Cardiac muscle cell (in vitro differentiated cells and primary cell): ENCODE results near the gene PPP1R1B. TPM values are rescaled to one million over a fixed set of nuclear protein-coding genes. Genes with fewer than 3 reads are reported as not detected.

Experiments used
- DNase-seq, 2 donors: peaks; one replicate each; pipeline versions ENCODE4 v3.0.0 to v3.0.0-alpha.2; 2010 to 2017; ENCODE audit warnings: low read depth in 1 of 2, low spot score in 1 of 2
- H3K27ac ChIP-seq: fragments of 200-600 bp; sonication (generic); 2 replicates; pipeline ENCODE4 v1.5.1; 2016
- H3K27me3 ChIP-seq: fragments of 200-600 bp; sonication (generic); 2 replicates; pipeline ENCODE4 v1.6.0; 2016; ENCODE audit warnings: control low read depth
- H3K36me3 ChIP-seq: fragments of 200-600 bp; sonication (generic); 2 replicates; pipeline ENCODE4 v1.5.1; 2016; ENCODE audit warnings: control low read depth
- H3K4me1 ChIP-seq: fragments of 200-600 bp; sonication (generic); 2 replicates; pipeline ENCODE4 v1.8.1; 2017; ENCODE audit warnings: low read depth, mild to moderate bottlenecking, mixed run types
- H3K4me3 ChIP-seq: fragments of 200-600 bp; sonication (generic); 2 replicates; pipeline ENCODE4 v1.5.1; 2016; ENCODE audit warnings: mild to moderate bottlenecking
- H3K9me3 ChIP-seq: fragments of 200-600 bp; sonication (generic); 2 replicates; pipeline ENCODE4 v1.5.1; 2017; ENCODE audit warnings: low read depth, mild to moderate bottlenecking, control low read depth
- CTCF ChIP-seq: IDR thresholded peaks from 2 replicates; pipeline ENCODE4 v1.5.1; 2012; ENCODE audit warnings: low read depth, mild to moderate bottlenecking, low read length
- polyA plus RNA-seq: library from polyadenylated mRNA; unstranded; fragments of >200 nt; fragmentation: Nextera tagmentation; extraction: Ambion mirVana; gene quantifications from 2 replicates; pipeline ENCODE4 v1.2.1, GENCODE V29; 2016
- total RNA-seq: library from RNA; depleted of rRNA; stranded (reverse); fragments of >200 nt; gene quantifications from 2 replicates; pipeline ENCODE4 v1.2.3, GENCODE V29; 2016

Gene PPP1R1B
- total and polyA plus RNA-seq, 2 experiments from 2014 or later = 7.6 to 17.7 TPM

GRCh38 chr17:39652587-39653315 lies 26.0 kb downstream of the PPP1R1B start:
- no peaks in the 10 kb centered on the region for H3K27me3 ChIP-seq
- DNase-seq = peak in 1 of 2 donors; percentile 66
- H3K9me3 ChIP-seq = no peaks in the 10 kb centered on the region
- no peak overlapping the region for H3K4me3 ChIP-seq
- peak overlapping the region; percentile 91 for H3K27ac ChIP-seq
- TF ChIP-seq CTCF = no peak
- no peaks in the 10 kb centered on the region for H3K36me3 ChIP-seq
- peaks cover 16% of the 10 kb centered on the region for H3K4me1 ChIP-seq

GRCh38 chr17:39653316-39653661 lies 26.5 kb downstream of the PPP1R1B start:
- no peak for TF ChIP-seq CTCF
- H3K27ac ChIP-seq = peak overlapping the region; percentile 91
- no peak overlapping the region for H3K4me3 ChIP-seq
- H3K4me1 ChIP-seq = peaks cover 16% of the 10 kb centered on the region
- no peaks in the 10 kb centered on the region for H3K27me3 ChIP-seq
- no peaks in the 10 kb centered on the region for H3K9me3 ChIP-seq
- no peaks in the 10 kb centered on the region for H3K36me3 ChIP-seq
- no peak for DNase-seq

- peaks cover 2% of the 10 kb centered on the region for H3K36me3 ChIP-seq
- peak; percentile 58 to 70 for DNase-seq
- peak overlapping the region; percentile 91 for H3K27ac ChIP-seq
Measured at GRCh38 chr17:39653662-39654331, 27.0 kb downstream of the PPP1R1B start.

GRCh38 chr17:39655105-39655504 lies 28.4 kb downstream of the PPP1R1B start:
- Histone ChIP-seq H3K27ac (no peak overlapping the region), H3K27me3 (no peaks in the 10 kb centered on the region), H3K4me3 (no peak overlapping the region), H3K4me1 (peaks cover 16% of the 10 kb centered on the region), H3K9me3 (no peaks in the 10 kb centered on the region), H3K36me3 (peaks cover 5% of the 10 kb centered on the region)
- no peak for TF ChIP-seq CTCF
- DNase-seq = no peak

More at GRCh38 chr17:39653662-39654331, 27.0 kb downstream of the PPP1R1B start:
- Histone ChIP-seq H3K4me3 (no peak overlapping the region), H3K9me3 (no peaks in the 10 kb centered on the region), H3K4me1 (peaks cover 16% of the 10 kb centered on the region), H3K27me3 (no peaks in the 10 kb centered on the region)
- peak; percentile 89 for TF ChIP-seq CTCF

GRCh38 chr17:39658346-39658745 lies 31.6 kb downstream of the PPP1R1B start:
- H3K4me3 ChIP-seq = no peak overlapping the region
- no peaks in the 10 kb centered on the region for H3K27me3 ChIP-seq
- no peak for TF ChIP-seq CTCF
- DNase-seq = no peak
- no peak overlapping the region for H3K27ac ChIP-seq
- H3K4me1 ChIP-seq = peaks cover 7% of the 10 kb centered on the region
- peaks cover 11% of the 10 kb centered on the region for H3K36me3 ChIP-seq
- H3K9me3 ChIP-seq = no peaks in the 10 kb centered on the region
